Colon (tissue), 2 donors: ENCODE measurements around the gene DOK5.

Experiments
- FAIRE-seq: peaks from 2 replicates; lab custom pipeline; 2012; peaks lifted over from hg19 to GRCh38; lab: Jason Lieb, UNC
- donor health status: control.
- donor health status: control.

Gene DOK5

DNA sequence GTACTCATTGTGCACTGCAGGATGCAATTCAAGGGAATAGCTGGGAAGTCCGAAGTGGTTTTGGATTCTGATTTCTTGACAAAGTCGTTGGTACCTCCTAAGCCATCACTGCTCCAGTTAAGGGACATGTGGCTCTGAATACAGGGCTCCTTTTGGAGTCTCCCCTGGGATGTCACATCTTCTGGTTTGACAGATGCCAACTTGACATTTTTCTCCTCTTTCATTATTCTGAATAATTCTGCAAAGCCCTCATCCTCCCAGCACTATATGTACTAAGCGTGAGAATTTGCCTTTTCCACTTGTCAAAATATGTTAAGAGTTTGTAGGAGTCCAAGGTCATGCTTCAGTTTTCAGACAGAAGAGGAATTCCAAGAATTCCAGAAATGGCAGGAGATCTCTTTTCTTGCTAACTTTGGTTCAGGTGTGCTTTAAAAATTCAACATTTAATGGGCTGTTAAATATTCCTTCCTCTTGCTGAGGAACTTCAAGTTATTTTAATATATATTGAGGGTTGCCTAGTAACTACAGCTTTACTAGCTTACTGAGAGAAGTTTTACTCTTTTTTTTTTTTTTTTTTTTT, 38.7 kb downstream of the DOK5 start:
- FAIRE-seq: no peak

DNA sequence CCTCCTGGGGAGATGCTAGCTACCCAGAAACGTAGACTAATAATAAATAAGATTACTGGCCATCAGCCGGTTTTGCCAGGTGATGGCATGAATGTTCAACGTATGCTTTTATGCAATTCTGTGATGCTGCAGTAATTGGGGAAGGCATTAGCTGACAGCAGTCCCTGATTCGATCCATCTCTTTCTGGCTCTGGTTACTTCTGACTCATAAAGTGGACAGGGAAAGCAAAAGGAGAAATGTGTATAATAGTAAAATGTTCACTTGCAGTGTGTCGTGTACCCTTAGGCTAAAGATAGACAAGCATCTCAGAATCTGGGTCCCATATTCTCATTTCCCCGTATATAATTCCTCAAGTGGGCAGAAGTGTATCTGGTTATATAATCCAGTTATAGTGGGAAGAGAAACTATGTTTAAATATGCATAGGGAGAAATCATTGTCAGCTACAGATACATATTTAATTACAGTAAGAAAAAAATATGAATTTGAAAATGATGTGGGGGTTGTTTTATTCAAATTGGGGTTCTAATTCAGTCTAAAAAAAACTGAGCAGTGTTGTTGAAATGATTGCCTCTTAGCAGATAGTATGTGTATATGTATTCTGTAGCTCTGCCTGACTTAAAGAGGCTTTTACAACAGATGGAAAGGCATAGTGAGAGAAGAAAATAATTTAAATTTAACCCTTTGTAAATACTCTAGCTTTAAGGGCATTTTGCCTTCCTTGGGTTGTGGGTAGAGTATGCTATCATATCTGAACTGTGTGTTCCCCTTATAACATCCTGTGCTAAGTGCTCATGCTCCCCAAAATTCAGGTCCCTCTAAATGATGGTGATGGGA, 40.6 kb downstream of the DOK5 start:
- no peak for FAIRE-seq

DNA sequence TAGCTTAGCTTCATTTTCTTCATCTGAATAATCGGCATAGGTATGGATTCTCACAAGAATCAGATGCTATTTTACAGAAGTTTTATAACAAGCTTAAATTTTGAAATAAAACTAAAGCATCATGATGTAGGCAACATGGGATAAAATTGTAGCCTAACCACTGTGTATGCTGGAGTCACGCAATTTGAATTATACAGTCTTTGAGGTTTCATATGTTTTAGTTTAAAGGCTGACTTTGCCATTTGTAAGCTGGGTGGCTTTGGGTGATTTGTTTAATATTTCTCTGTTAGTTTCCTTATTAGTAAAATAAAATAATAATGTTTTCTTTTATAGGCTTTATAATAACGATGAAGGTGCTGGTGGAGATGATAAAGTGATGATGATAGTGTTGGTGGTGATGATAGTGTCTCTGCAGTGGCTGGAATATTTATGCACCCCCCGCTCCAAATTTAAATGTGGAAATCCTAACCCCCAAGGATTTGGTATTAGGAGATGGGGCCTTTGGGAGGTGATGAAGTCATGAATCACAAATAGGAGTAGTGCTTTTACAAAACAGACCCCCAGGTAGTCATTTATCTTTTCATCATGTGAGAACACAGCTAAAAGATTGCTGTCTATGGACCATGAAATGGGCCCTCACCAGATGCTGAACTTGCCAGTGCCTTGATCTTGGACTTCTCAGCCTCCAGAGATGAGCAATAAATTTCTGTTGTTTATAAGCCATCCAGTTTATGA, 42.0 kb downstream of the DOK5 start:
- FAIRE-seq: no peak

DNA sequence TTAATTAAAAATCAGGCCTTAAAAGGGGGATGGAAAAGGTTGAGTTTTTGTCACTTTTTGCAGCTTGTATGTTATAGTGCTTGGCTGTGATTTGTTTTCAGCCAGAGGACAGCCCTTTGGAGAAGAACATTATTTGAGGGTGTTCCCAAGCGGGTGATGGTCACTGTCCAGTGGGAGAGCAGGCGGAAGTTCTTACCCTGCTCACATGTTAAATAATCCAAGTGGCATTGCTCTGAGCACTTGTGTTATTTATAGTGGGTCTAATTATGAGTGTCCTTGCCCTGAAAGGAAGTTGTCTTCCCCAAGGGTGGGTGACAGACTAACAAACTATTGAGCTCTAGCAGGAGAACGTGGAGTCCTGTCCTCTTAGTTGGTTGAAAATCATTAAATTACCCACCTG, 49.5 kb downstream of the DOK5 start:
- no peak for FAIRE-seq

DNA sequence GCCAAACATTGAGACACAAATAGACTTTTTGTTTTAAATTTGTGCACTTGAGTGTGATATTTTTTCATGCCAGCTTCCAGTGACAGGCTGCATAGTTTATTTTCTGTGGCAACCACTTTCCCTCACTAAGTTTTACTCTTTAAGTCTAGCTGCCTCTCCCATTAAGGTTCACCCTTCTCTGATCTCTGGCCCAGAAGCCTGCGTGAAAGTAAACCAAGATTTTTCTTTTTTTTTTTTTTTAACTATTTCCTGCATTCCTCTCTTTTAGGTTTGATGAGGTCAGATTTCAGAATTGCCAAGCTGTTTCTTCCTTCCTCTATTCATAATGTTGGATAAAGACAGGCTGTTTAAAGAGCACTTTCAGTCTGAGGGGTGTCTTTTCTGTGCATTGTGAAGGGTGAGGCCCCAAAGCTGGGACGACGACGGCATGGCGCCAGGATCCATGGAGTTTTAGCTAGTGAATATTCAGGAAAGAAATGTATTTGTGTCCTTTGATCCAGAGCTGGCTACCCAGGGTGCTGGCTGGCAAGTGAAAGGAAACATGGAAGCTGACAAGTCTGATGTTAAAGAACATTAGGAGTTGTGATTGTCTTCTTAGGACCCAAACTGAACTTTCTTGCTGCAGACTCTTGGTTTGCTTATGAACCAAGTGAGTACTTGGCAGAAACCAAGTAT, 50.7 kb downstream of the DOK5 start:
- no peak for FAIRE-seq

DNA sequence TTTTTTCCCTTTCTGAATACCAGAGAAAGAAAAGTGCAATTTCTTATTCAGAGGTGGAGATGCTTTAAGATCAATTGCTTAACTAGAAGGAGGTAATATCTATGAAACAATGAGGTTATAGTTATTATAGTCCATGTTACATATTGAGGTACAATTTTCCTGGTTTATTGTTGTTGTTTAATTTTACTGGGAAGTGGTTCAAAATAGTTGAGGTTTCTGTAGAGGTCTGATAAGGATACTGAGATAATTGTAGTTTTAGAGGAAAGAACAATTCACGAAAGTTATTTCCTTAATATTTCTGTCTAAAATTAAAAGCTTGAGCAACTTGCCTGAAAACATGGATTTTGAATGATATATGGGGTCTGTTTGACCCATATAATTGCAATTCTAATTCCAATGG, 51.4 kb downstream of the DOK5 start:
- FAIRE-seq: no peak

DNA sequence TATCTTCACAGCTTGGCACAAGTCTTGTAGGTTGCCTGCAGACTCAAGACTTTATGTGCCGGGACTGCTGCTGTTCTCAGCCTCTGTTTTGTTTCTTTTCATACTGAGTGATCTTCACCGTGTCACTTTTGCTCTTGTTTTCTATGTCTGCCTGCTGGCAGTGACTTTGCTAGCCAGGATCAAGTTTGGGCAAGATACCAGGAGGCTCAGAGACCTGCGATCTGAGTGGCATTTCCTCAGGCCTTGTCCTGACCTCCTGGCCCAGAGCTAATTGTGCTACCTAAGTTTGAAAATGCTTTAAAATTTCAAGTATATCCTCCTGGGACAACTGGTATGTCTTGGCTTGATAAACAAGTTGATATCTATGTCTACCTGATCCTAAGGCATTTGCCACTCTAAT, 57.2 kb downstream of the DOK5 start:
- no peak for FAIRE-seq

DNA sequence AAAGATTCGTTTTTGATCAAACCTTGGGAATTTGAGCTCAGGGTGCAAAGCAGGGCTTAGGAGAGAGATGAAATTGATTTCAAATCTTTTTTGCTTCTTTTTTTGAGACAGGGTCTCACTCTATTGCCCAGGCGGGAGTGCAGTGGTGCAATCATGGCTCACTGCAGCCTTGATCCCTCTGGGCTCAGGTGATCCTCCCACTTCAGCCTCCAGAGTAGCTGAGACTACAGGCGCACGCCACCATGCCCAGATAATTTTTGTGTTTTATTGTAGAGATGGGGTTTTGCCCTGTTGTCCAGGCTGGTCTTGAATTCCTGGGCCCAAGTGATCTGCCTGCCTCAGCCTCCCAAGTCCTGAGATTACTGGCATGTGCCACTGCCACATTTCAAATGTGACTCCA, 58.7 kb downstream of the DOK5 start:
- no peak for FAIRE-seq

DNA sequence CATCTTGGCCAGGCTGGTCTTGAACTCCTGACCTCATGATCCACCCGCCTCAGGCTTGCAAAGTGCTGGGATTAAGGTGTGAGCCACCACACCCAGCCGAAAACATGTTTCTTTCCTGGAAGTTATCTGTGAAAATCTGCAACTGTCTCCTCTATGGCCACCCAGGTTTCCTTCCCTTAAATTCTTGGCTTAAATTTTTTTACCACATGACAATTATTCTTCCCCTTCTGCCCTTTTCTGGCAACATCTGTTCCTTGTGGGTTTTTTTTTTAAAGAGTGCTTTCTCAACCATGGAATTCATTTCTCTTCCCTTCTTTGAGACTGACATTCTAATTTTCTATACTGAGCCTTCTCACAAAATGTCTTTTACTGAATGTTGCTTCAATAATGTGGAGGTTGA, 59.6 kb downstream of the DOK5 start:
- no peak for FAIRE-seq

DNA sequence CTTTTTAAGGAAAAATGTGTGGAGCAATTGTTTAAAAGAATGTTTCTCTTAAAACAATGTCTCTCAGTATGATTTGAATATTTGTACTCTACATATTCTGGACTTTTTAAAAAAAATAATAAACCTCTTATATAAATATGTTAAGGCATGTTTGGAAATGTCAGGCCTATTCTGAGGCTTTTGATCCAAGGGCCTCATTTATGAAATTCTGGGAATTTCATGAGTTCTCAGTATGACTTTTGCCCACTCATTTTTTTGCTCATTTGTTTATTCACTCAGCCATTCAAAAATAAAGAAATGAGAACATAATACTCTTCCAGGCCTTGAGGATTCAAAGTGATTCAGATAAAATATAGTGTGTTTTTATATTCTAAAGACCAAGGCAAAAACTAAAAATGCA, 60.4 kb downstream of the DOK5 start:
- FAIRE-seq: no peak

DNA sequence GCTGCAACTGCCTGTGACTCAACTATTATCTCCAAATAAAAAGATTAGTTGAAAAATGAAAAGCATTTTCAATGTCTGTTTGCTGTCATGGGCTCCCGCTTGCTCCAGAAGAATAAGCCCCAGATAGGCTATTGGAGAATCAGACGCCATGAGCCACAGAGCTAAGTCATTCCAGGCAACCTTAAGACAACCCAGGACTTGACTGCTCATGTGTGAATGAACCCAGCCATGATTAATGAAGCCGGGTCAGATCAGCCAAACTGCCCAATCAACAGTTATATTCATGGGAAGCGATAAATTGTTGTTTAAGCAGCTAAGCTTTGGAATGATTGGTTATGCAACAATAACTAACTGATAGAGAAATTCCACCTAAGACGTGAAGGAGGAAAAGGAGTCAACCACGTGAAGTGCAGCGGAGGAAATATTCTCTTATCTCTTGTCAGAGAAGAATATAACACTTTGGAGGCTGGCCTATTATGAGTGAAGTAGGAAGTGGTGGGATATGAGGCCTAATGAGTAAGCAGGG, 64.2 kb downstream of the DOK5 start:
- no peak for FAIRE-seq

DNA sequence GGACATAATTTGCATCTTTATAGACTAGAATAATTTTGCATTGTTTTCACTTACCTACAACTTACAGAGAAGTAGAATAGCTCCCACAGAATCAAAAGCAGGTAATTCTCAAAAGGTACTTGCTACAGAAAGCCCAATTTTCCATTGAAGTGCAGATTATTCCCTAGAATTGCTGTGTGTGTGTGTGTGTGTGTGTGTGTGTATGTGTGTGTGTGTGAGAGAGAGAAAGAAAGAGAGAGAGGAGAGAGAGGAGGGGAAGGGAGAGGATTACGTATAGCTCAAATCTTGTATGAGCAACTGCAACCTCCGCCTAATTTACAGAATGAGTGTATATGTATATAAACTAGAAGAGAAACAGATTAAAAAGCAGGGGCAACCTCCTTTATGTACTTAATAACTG, 68.0 kb downstream of the DOK5 start:
- FAIRE-seq: no peak

DNA sequence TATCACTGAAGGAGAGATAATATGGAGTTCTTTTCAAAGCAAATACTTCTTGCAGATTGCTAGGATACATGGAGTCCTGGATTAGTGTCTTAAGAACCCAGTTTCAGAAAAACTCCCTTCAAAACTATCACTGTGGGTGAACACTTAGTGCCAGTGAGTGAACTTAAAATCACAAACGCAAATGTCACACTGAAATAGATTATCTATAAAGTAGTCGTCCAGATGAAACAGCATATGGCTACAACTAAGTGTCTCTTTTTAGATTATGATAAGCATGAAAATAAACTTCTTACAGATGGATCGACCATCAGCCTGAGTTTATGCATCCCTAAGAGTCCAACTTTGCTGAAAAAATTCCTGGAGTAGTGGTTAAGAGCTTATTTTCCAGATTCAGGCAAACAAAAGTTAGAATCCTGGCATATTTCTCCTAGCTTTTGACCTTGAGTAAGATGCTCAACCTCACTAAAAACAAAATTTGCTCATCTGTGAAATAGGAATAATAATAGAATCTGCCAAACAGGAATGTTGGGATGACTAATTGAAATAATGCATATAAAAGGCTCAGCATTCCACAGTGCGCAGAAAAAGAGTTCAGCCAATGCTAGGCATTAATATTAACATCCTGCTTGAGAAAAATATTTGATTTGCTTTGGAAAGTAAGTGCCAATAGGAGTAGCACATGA, 70.4 kb downstream of the DOK5 start:
- FAIRE-seq: no peak

DNA sequence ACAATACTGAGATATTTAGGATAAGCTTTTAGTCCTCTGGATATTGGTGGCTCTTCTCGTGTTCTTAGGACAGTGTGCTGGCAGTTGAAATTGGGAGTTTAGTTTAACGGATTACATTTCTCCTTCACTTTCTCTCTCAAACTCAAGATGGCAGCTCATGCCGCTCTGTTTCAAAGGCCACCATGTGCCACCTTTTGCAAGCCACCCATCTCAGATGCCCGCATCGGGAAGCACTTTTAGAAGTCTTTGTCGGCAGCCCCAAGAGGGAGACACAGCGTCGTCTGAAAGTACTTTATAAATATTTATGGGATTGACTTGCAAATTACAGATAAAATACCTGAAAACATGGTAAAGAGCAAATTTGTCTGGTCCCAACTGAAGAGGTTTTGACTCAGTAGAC, 73.5 kb downstream of the DOK5 start:
- no peak for FAIRE-seq

DNA sequence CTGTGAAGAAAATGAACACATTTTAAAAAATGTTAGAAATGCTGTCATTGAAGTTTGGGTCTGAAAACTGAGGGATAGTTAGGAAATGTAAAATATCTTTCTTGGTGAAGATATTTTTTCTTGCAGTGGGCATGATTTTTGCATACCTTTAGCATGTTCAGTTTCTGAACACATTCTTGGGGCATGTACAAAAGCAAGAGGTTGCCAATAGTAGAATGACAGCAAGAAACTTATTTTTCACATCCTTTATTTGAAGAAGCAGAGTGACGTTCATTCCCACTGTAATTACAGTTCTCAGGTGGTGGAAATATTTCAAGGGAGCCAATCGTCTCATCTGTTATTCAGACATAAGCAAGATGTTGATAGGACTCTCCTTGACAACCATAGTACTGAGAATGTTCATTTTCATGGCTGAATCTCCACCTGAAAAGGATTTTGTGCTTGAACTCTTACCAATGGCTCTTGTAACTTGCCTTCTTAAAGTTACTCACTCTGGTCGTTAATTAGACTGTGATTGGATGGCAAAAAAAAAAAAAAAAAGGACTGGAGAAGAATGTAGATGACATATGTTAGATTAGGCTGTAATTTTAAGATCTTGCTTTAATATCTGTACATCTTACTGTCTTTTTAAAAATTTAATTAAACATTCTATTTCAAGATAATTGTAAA, 74.4 kb downstream of the DOK5 start:
- FAIRE-seq: no peak

DNA sequence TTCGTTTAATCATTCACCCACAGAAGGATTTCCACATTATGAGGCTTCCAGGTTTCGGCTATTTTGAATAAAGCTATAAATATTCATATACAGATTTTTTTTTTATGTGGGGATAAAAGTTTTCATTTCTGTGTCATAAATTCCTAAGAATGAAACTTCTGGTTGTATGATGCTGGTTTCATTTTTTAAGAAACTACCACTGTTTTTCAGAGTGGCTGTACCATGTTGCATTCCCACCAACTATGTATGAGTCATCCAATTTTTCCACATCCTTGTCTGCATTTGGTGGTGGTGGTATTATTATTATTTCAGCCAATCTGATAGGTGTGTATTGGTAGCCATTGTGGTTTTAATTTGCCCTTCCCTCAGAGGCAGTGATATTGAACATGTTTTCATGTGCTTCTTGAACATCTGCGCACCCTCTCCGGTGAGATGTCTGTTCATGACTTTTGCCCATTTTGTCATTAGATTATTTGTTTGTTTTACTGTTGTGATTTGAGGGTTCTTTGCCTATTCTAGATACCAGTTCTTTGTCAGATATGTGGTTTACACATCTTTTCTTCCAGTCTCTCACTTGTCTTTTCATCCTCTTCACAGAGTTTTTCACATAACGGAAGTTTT, 75.5 kb downstream of the DOK5 start:
- FAIRE-seq: no peak

DNA sequence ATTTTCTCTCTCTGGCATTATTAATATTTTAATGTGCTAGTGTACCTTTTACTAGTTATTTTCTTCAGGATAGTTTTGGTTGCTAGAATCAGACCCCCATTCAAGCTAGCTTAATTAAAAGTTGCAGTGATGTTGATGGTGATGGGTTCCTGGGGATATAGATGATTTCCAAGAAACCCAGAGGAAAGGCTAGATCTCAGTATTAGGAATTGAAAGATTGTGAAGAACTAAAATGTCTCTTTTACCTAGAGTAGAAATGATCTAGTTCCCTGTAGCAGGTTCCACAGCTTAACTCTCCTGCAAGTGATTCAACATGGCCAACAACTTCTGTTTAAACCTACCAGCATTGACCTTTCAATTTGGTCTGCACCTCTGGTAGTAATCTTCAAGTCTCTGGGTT, 78.6 kb downstream of the DOK5 start:
- no peak for FAIRE-seq

DNA sequence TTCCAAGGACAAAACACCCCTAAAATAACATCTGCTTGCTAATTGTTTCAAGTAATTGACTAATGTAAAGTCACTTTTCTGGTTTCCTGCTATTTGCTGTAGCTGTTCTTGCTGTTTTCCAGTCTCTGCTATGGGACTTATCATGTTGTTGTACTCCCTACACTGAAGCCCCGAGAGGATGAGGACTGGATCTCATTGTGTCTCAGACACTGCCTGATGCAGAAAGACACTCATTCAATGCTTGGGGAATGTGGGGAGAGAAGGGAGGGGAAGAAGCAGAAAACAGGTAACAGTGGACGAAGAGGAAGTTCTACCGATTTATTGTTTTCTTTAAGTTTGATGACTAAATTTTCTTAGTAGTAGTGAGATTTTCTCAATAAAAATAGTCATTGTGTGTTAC, 79.8 kb downstream of the DOK5 start:
- no peak for FAIRE-seq

DNA sequence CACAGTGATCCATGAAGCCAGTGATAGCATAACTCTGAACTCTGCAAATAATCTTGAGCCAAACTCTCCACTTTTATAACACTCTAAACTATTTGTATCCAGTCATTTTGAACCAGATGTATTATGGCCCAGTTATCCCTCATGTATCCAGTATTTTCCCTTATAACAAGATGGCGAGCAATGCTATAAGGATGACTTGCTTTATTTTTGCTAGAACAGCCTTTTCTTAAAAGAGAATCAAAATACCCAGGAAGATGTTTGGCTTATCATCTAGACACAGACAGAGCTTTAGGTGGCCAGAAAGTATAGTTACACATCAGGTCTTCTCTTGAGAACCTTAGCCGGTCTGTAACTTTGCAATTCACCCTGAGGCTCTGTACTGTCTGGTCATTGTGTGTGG, 81.0 kb downstream of the DOK5 start:
- no peak for FAIRE-seq

DNA sequence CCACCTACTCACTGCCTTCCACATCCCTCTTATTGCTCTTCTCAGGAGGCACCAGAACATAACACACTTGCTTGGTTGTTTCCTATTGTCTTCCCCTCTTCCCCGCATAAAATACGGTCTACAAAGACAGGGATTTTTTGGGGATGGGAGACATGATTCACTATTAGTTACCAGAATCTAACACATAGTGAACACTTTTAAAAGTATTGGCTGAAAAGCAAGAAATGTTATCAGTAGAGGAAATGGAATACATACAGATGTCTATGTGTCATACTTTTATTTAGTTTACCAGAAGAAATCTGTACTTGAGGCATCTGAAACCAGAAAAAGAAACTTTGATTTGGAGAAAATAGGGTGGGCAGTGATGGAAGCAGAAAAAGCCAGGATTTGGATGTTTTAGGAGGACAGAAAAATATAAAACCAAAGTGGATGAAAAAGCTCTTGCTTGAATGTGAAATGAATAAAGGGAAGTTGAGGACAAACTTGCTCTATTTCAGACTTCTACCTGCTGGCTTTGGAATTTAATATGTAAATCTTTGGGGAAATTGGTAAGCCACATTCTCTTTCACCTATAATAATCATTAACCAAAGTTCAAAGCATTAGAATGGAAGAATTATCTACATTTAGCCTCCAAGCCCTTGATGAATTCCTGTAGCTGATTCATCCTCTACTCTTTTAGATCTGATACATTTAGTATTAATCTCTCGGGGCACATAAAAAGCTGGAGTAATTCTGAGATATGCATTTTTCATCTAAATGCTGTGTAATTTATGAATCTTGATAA, 82.6 kb downstream of the DOK5 start:
- no peak for FAIRE-seq
